Progenitor cell of endocrine pancreas (in vitro differentiated cells): Measurements from ENCODE around the gene DMGDH. TPM values are rescaled to one million over a fixed set of nuclear protein-coding genes. Genes with fewer than 3 reads are reported as not detected.
A peak's percentile ranks its signal among the peaks of the same experiment; 100 is the strongest.

Experiments used
- DNase-seq: peaks from one replicate; pipeline ENCODE4 v3.0.0; 2021; ENCODE audit warnings: low spot score; ENCODE audit not compliant: unreplicated experiment
- H3K27ac Mint-ChIP-seq: 2 replicates; pipeline ENCODE4 v1.8.0; 2021; ENCODE audit warnings: mild to moderate bottlenecking, moderate library complexity, mixed read lengths
- H3K27me3 Mint-ChIP-seq: 2 replicates; pipeline ENCODE4 v1.8.0; 2021; ENCODE audit warnings: mixed read lengths
- H3K36me3 Mint-ChIP-seq: 2 replicates; pipeline ENCODE4 v1.8.0; 2022; ENCODE audit warnings: mixed read lengths; ENCODE audit not compliant: insufficient read depth
- H3K4me1 Mint-ChIP-seq: 2 replicates; pipeline ENCODE4 v1.8.0; 2021; ENCODE audit warnings: low read depth, mixed read lengths
- H3K4me3 Mint-ChIP-seq: 2 replicates; pipeline ENCODE4 v1.8.0; 2021; ENCODE audit warnings: low read depth, mild to moderate bottlenecking, moderate library complexity, mixed read lengths
- H3K9me3 Mint-ChIP-seq: 2 replicates; pipeline ENCODE4 v1.8.0; 2021; ENCODE audit warnings: low read depth, mixed read lengths
- total RNA-seq: library from RNA; stranded (reverse); gene quantifications from 2 replicates; pipeline ENCODE4 v1.2.1, GENCODE V29; 2021
- TF ChIP-seq, protein P1 (sequence below): fragments of 200-600 bp; sonication (generic); IDR thresholded peaks from one replicate; pipeline ENCODE4 v1.5.0; 2021; ENCODE audit warnings: antibody characterized with exemption, mild to moderate bottlenecking; ENCODE audit not compliant: unreplicated experiment

Gene DMGDH
- total RNA-seq, 1 donor from 2014 or later = 0.84 TPM

DNA sequence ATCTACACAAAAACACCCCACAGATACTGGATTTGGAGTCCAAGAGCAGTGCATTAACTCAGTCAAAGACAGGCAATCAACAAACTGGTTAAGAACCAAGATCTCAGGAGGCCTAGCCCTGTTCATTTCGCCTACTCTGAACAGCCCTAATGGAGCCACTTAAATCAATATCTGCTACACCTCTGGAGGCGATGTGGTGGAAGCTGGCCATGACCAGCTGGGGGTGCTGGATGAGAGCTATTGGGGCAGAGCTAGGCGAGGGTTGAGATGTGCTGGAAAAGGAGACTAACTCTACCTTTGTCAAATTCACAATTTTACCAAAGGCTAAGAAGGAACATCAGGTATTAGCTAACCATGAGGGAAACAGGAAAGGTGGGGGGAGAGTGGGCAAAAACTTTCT, 61.1 kb downstream of the DMGDH start:
- Mint-ChIP-seq H3K4me1 (no peaks in the 10 kb centered on the region), H3K9me3 (peaks cover 13% of the 10 kb centered on the region), H3K36me3 (no peaks in the 10 kb centered on the region), H3K27me3 (peaks cover under 1% of the 10 kb centered on the region), H3K4me3 (no peak overlapping the region), H3K27ac (no peak overlapping the region)
- no peak for DNase-seq
- TF ChIP-seq, protein P1, sequence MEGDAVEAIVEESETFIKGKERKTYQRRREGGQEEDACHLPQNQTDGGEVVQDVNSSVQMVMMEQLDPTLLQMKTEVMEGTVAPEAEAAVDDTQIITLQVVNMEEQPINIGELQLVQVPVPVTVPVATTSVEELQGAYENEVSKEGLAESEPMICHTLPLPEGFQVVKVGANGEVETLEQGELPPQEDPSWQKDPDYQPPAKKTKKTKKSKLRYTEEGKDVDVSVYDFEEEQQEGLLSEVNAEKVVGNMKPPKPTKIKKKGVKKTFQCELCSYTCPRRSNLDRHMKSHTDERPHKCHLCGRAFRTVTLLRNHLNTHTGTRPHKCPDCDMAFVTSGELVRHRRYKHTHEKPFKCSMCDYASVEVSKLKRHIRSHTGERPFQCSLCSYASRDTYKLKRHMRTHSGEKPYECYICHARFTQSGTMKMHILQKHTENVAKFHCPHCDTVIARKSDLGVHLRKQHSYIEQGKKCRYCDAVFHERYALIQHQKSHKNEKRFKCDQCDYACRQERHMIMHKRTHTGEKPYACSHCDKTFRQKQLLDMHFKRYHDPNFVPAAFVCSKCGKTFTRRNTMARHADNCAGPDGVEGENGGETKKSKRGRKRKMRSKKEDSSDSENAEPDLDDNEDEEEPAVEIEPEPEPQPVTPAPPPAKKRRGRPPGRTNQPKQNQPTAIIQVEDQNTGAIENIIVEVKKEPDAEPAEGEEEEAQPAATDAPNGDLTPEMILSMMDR = no peak

DNA sequence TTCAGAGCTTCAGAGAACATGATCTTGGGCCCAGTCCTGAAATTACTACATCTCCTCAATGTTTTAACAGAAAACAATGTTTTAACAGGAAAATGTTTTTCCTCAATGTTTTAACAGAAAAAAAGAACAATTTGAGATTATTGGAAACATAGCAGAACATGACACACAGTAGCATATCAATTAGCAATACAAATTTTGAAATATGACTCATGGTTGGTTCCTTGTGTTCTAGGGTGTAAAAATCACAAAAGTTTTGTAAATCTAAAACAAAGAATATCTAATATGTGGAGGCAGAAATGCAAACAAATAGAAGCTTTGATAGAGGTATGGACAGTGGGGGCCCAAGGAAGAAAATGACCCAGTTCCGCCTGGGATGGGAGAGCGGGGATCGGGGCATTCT, 61.6 kb downstream of the DMGDH start:
- H3K27ac Mint-ChIP-seq = no peak overlapping the region
- no peaks in the 10 kb centered on the region for H3K36me3 Mint-ChIP-seq
- no peak overlapping the region for H3K4me3 Mint-ChIP-seq
- TF ChIP-seq, protein P1 = no peak
- no peak for DNase-seq
- peaks cover 8% of the 10 kb centered on the region for H3K9me3 Mint-ChIP-seq
- no peaks in the 10 kb centered on the region for H3K4me1 Mint-ChIP-seq
- peaks cover 5% of the 10 kb centered on the region for H3K27me3 Mint-ChIP-seq

GRCh38 chr5:79005936-79006631, 63.4 kb downstream of the DMGDH start:
- TF ChIP-seq, protein P1 = no peak
- no peaks in the 10 kb centered on the region for H3K36me3 Mint-ChIP-seq
- H3K4me3 Mint-ChIP-seq = no peak overlapping the region
- peaks cover 6% of the 10 kb centered on the region for H3K27me3 Mint-ChIP-seq
- no peak for DNase-seq
- no peaks in the 10 kb centered on the region for H3K9me3 Mint-ChIP-seq
- peaks cover 10% of the 10 kb centered on the region for H3K4me1 Mint-ChIP-seq
- H3K27ac Mint-ChIP-seq = no peak overlapping the region

- peaks cover 10% of the 10 kb centered on the region for H3K4me1 Mint-ChIP-seq
- TF ChIP-seq, protein P1 = no peak
- no peak overlapping the region for H3K27ac Mint-ChIP-seq
- no peaks in the 10 kb centered on the region for H3K36me3 Mint-ChIP-seq
- DNase-seq = no peak
- peaks cover 6% of the 10 kb centered on the region for H3K27me3 Mint-ChIP-seq
- H3K4me3 Mint-ChIP-seq = no peak overlapping the region
- no peaks in the 10 kb centered on the region for H3K9me3 Mint-ChIP-seq
Measured at GRCh38 chr5:79005151-79005550, 64.3 kb downstream of the DMGDH start.

DNA sequence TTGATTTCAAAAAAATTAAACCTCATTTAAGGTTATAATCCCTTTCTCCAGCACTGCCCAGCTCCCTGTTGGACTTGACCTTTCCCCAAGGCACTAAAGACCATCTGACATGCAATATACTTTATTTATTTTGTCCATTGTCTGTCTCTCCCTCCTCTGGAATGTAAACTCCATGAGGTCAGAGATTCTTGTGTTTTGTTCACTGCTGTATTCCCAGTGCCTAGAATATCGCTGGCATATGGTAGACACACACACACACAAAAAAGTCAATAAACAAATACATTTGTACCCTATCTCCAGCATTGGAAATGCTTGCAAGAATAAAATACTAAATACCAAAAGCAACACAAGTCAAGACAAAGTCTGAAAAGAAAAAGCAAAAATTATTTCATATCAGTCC, 67.1 kb downstream of the DMGDH start:
- Mint-ChIP-seq H3K27ac (peak overlapping the region; percentile 31), H3K9me3 (no peaks in the 10 kb centered on the region), H3K36me3 (no peaks in the 10 kb centered on the region), H3K27me3 (peaks cover 6% of the 10 kb centered on the region), H3K4me3 (no peak overlapping the region), H3K4me1 (peaks cover 10% of the 10 kb centered on the region)
- DNase-seq = no peak
- TF ChIP-seq, protein P1 = no peak
